NCI-H82 treated with DMSO at 0.1 percent for 48 hours (cell line): ENCODE data around the gene SH2D3A.
A peak's percentile ranks its signal among the peaks of the same experiment; 100 is the strongest.
"Not testable (repeated sequence)": the region's sequence is repeated elsewhere in the genome, so short reads cannot be mapped to it uniquely, and the experiment has no call there.

Experiments used
- DNase-seq: peaks from one replicate; lab custom pipeline; 2025; ENCODE audit not compliant: unreplicated experiment; lab: John Stamatoyannopoulos, UW

The SH2D3A gene

GRCh38 chr19:6767357-6768235 lies at the start of gene SH2D3A:
TSS of gene SH2D3A (minus strand) at chr19:6767435. CDS start at chr19:6763748, 3,687 bp downstream.
- DNase-seq = peak; percentile 18

- DNase-seq = no peak
These were observed 46.4 kb upstream of the SH2D3A start for GRCh38 chr19:6813659-6814058.

GRCh38 chr19:6812612-6813011 lies 45.4 kb upstream of the SH2D3A start:
- no peak for DNase-seq

- DNase-seq = peak; percentile 1
These were observed 44.7 kb upstream of the SH2D3A start for GRCh38 chr19:6811906-6812305.

- no peak for DNase-seq
These were observed 44.1 kb upstream of the SH2D3A start for GRCh38 chr19:6811378-6811777.

- DNase-seq = no peak
These were observed 42.0 kb upstream of the SH2D3A start for GRCh38 chr19:6809262-6809661.

GRCh38 chr19:6808494-6808893 lies 41.3 kb upstream of the SH2D3A start:
- DNase-seq = no peak

- DNase-seq = no peak
These were observed 40.1 kb upstream of the SH2D3A start for GRCh38 chr19:6807291-6807690.

- no peak for DNase-seq
These were observed 39.3 kb upstream of the SH2D3A start for GRCh38 chr19:6806488-6806887.

GRCh38 chr19:6803036-6803404 lies 35.8 kb upstream of the SH2D3A start:
- DNase-seq = no peak

GRCh38 chr19:6802336-6803035 lies 35.3 kb upstream of the SH2D3A start:
- no peak for DNase-seq

- DNase-seq = no peak
These were observed 34.4 kb upstream of the SH2D3A start for GRCh38 chr19:6801485-6802086.

GRCh38 chr19:6800991-6801484 lies 33.8 kb upstream of the SH2D3A start:
- DNase-seq = no peak

- DNase-seq = not testable (repeated sequence)
These were observed 33.0 kb upstream of the SH2D3A start for GRCh38 chr19:6800160-6800790.

- no peak for DNase-seq
These were observed 30.4 kb upstream of the SH2D3A start for GRCh38 chr19:6797646-6798045.

- no peak for DNase-seq
These were observed 29.0 kb upstream of the SH2D3A start for GRCh38 chr19:6796278-6796677.

- DNase-seq = no peak
These were observed 27.6 kb upstream of the SH2D3A start for GRCh38 chr19:6794686-6795431.

GRCh38 chr19:6793973-6794372 lies 26.7 kb upstream of the SH2D3A start:
- DNase-seq = no peak

GRCh38 chr19:6793411-6793810 lies 26.2 kb upstream of the SH2D3A start:
- DNase-seq = no peak

- no peak for DNase-seq
These were observed 24.0 kb upstream of the SH2D3A start for GRCh38 chr19:6791237-6791636.
